ENCODE data around the gene RBFA. TPM values are rescaled to one million over a fixed set of nuclear protein-coding genes. Genes with fewer than 3 reads are reported as not detected.

Gene RBFA
- polyA plus RNA-seq, 3 donors, result 4.0 to 14.7 (median 5.7) TPM

GRCh38 chr18:80000877-80001276 lies 33.4 kb upstream of the RBFA start:
- H3K4me3 Mint-ChIP-seq, result no peak overlapping the region
- Histone ChIP-seq H3K27me3 (ENCODE audit: control insufficient read depth in 2 of 2, insufficient read depth in 2 of 2, low read length in 2 of 2) (no peaks in the 10 kb centered on the region), H2AFZ (ENCODE audit: insufficient read depth, low read depth, low read length, poor library complexity, severe bottlenecking) (no peak overlapping the region), H3K4me2 (replicated peaks; ENCODE audit: extremely low read depth, low read length, poor library complexity, severe bottlenecking) (no peak overlapping the region), H3K4me3 (replicated peaks in 1 of 3; ENCODE audit: low read depth in 2 of 3, low read length in 3 of 3) (no peak overlapping the region), H3K9me3 (replicated peaks in 1 of 2; ENCODE audit: control insufficient read depth in 1 of 2, insufficient read depth in 1 of 2, low read length in 2 of 2) (peaks cover 12 to 21% of the 10 kb centered on the region in 2 donors), H3K4me1 (ENCODE audit: control insufficient read depth in 1 of 2, insufficient read depth in 2 of 2, low read length in 2 of 2) (no peaks in the 10 kb centered on the region), H3K9ac (ENCODE audit: insufficient read depth, low read length, poor library complexity, severe bottlenecking) (no peak overlapping the region), H3K27ac (ENCODE audit: low read depth in 1 of 2, low read length in 2 of 2) (no peak overlapping the region), H3K36me3 (replicated peaks in 1 of 2; ENCODE audit: control insufficient read depth in 1 of 2, insufficient read depth in 2 of 2, low read length in 2 of 2) (no peaks in the 10 kb centered on the region), H4K20me1 (ENCODE audit: insufficient read depth, low read length) (no peaks in the 10 kb centered on the region), H3K79me2 (ENCODE audit: insufficient read depth, low read length) (no peaks in the 10 kb centered on the region)
- no peak for DNase-seq
- H3K36me3 Mint-ChIP-seq, result no peaks in the 10 kb centered on the region
- TF ChIP-seq CTCF (IDR thresholded peaks at IDR 0.05), result no peak
- peaks cover 0 to 1% (median 0%) of the 10 kb centered on the region in 3 donors for H3K27me3 Mint-ChIP-seq (ENCODE audit: low read depth in 3 of 3)
- H3K4me1 Mint-ChIP-seq, result no peaks in the 10 kb centered on the region
- H3K27ac Mint-ChIP-seq, result peak overlapping the region in 1 of 7 donors; percentile 53
- intact Hi-C loops (cut with micrococcal nuclease), result no loop called here
- 95% methylated on average over 3 of the region's 3 CpGs for WGBS (ENCODE audit: insufficient coverage)
- H3K9me3 Mint-ChIP-seq, result peaks cover 16 to 35% (median 28%) of the 10 kb centered on the region in 7 donors

DNA sequence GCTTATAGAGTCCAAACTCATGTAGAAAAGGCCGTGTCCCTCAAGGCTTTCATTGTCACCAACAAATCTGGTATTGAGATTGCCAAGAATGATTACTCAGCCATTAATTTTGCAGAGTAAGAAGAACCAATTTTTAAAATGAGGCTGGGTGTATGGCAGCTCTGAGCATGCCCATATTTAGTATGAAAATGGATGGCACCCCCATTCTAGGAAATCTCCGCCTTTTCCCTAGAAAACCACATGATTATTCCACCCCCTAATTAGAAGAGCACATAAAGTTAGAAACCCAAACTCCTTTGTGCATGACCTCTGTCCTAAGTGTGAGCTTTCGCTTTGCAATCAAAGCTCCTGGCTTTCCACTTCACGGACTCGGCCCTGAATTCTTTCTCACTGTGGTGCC lies 31.8 kb upstream of the RBFA start:
- Histone ChIP-seq H3K9ac (ENCODE audit: insufficient read depth, low read length, poor library complexity, severe bottlenecking) (no peak overlapping the region), H3K79me2 (ENCODE audit: insufficient read depth, low read length) (no peaks in the 10 kb centered on the region), H3K4me1 (ENCODE audit: control insufficient read depth in 1 of 2, insufficient read depth in 2 of 2, low read length in 2 of 2) (no peaks in the 10 kb centered on the region), H3K4me2 (replicated peaks; ENCODE audit: extremely low read depth, low read length, poor library complexity, severe bottlenecking) (no peak overlapping the region), H4K20me1 (ENCODE audit: insufficient read depth, low read length) (no peaks in the 10 kb centered on the region), H3K27me3 (ENCODE audit: control insufficient read depth in 2 of 2, insufficient read depth in 2 of 2, low read length in 2 of 2) (no peaks in the 10 kb centered on the region), H3K4me3 (replicated peaks in 1 of 3; ENCODE audit: low read depth in 2 of 3, low read length in 3 of 3) (no peak overlapping the region), H3K9me3 (replicated peaks in 1 of 2; ENCODE audit: control insufficient read depth in 1 of 2, insufficient read depth in 1 of 2, low read length in 2 of 2) (peaks cover 12 to 21% of the 10 kb centered on the region in 2 donors), H3K36me3 (replicated peaks in 1 of 2; ENCODE audit: control insufficient read depth in 1 of 2, insufficient read depth in 2 of 2, low read length in 2 of 2) (no peaks in the 10 kb centered on the region), H3K27ac (ENCODE audit: low read depth in 1 of 2, low read length in 2 of 2) (no peak overlapping the region), H2AFZ (ENCODE audit: insufficient read depth, low read depth, low read length, poor library complexity, severe bottlenecking) (no peak overlapping the region)
- 92% methylated on average over 2 of the region's 5 CpGs for WGBS (ENCODE audit: insufficient coverage)
- no peak for TF ChIP-seq CTCF (IDR thresholded peaks at IDR 0.05)
- Mint-ChIP-seq H3K27me3 (ENCODE audit: low read depth in 3 of 3) (peaks cover 0 to 2% (median 1%) of the 10 kb centered on the region in 3 donors), H3K9me3 (peaks cover 21 to 35% (median 28%) of the 10 kb centered on the region in 7 donors), H3K4me1 (no peaks in the 10 kb centered on the region), H3K36me3 (no peaks in the 10 kb centered on the region), H3K27ac (no peak overlapping the region), H3K4me3 (no peak overlapping the region)
- DNase-seq, result no peak
- intact Hi-C loops (cut with micrococcal nuclease), result no loop called here
